ENCODE results near the gene RPUSD1. TPM values are rescaled to one million over a fixed set of nuclear protein-coding genes. Genes with fewer than 3 reads are reported as not detected.

RPUSD1 gene
- total RNA-seq, 1 donor from 2014 or later, result 31.0 TPM

GRCh38 chr16:766820-767640, 21.2 kb downstream of the RPUSD1 start:
- H3K4me3 ChIP-seq (ENCODE audit: low read depth, low read length), result no peak overlapping the region
- no peak for DNase-seq (ENCODE audit: low read depth)
- no peak for TF ChIP-seq CTCF (conservative IDR thresholded peaks at IDR 0.05; ENCODE audit: low read depth, low read length)

GRCh38 chr16:766008-766819, 22.0 kb downstream of the RPUSD1 start:
- H3K4me3 ChIP-seq (ENCODE audit: low read depth, low read length), result no peak overlapping the region
- no peak for DNase-seq (ENCODE audit: low read depth)
- TF ChIP-seq CTCF (conservative IDR thresholded peaks at IDR 0.05; ENCODE audit: low read depth, low read length), result no peak

- TF ChIP-seq CTCF (conservative IDR thresholded peaks at IDR 0.05; ENCODE audit: low read depth, low read length), result no peak
- no peak overlapping the region for H3K4me3 ChIP-seq (ENCODE audit: low read depth, low read length)
- DNase-seq (ENCODE audit: low read depth), result no peak
Measured at GRCh38 chr16:765488-765865, 22.7 kb downstream of the RPUSD1 start.

GRCh38 chr16:764848-765487, 23.2 kb downstream of the RPUSD1 start:
- no peak for TF ChIP-seq CTCF (conservative IDR thresholded peaks at IDR 0.05; ENCODE audit: low read depth, low read length)
- no peak for DNase-seq (ENCODE audit: low read depth)
- H3K4me3 ChIP-seq (ENCODE audit: low read depth, low read length), result no peak overlapping the region

GRCh38 chr16:764184-764750, 23.9 kb downstream of the RPUSD1 start:
- no peak for TF ChIP-seq CTCF (conservative IDR thresholded peaks at IDR 0.05; ENCODE audit: low read depth, low read length)
- DNase-seq (ENCODE audit: low read depth), result no peak
- no peak overlapping the region for H3K4me3 ChIP-seq (ENCODE audit: low read depth, low read length)

GRCh38 chr16:763369-764183, 24.6 kb downstream of the RPUSD1 start:
- DNase-seq (ENCODE audit: low read depth), result no peak
- no peak overlapping the region for H3K4me3 ChIP-seq (ENCODE audit: low read depth, low read length)
- TF ChIP-seq CTCF (conservative IDR thresholded peaks at IDR 0.05; ENCODE audit: low read depth, low read length), result no peak
